Liver (tissue), 3 donors: ENCODE measurements around the gene RER1.

Experiments used
- SP1 ChIP-seq: IDR thresholded peaks from 2 replicates; pipeline ENCODE4 v1.6.1; 2018; ENCODE audit warnings: antibody characterized with exemption, mild to moderate bottlenecking
- TAF1 ChIP-seq: conservative IDR thresholded peaks from 2 replicates; pipeline ENCODE4 v1.6.1; 2016; ENCODE audit warnings: antibody characterized with exemption, mild to moderate bottlenecking
- TF ChIP-seq, protein P1 (sequence below): fragments of 150-350 bp; IDR thresholded peaks from 2 replicates; pipeline ENCODE4 v1.5.1; 2017; ENCODE audit warnings: improper control_type of control experiment, low read depth, low read length; ENCODE audit not compliant: missing input control
- TF ChIP-seq, protein P2 (sequence below): IDR thresholded peaks from 2 replicates; pipeline ENCODE4 v1.6.1; 2016; ENCODE audit warnings: antibody characterized with exemption
- donor health status: healthy.
- donor health status: healthy.

DNA sequence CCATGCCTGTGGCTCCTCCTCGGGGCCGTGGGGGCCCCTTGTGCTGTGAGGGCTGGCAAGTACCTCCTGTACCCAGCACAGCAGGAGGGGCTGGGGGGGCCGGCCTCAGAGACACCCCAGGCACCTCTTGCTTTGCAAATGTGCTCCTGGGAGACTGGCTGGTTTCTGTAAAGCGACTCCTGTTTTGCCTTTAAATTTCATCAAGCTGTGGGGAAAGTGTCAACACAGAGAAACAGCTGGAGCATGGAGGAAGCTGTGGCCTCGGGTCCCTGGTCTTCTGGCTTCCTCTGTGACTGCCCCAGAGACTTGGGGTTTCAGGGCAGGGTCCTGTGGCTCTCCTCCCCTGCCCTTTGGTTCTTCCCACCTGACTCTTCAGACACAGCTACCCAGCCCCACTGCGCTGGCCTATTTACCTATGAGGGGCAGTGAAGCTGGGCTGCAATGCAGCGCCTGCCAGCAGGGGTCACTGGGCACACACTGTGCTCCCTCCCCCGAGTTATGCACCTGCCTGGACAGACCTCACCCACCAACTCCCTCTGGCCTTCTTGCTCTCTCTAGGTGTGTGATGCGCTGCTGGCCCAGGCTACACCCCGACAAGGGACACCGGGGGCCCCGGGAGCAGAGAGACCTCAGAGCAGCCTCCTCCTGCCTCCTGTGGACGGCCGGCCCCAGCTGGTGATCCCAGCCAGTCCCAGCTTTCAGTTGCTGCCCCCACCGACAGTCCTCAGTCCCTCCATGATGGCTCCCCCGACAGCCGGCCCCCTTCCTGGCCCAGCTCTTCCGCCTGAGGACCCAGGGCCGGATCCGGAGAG is 38.3 kb downstream of the RER1 start:
- TF ChIP-seq, protein P1, sequence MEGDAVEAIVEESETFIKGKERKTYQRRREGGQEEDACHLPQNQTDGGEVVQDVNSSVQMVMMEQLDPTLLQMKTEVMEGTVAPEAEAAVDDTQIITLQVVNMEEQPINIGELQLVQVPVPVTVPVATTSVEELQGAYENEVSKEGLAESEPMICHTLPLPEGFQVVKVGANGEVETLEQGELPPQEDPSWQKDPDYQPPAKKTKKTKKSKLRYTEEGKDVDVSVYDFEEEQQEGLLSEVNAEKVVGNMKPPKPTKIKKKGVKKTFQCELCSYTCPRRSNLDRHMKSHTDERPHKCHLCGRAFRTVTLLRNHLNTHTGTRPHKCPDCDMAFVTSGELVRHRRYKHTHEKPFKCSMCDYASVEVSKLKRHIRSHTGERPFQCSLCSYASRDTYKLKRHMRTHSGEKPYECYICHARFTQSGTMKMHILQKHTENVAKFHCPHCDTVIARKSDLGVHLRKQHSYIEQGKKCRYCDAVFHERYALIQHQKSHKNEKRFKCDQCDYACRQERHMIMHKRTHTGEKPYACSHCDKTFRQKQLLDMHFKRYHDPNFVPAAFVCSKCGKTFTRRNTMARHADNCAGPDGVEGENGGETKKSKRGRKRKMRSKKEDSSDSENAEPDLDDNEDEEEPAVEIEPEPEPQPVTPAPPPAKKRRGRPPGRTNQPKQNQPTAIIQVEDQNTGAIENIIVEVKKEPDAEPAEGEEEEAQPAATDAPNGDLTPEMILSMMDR: no peak
- TF ChIP-seq TAF1 (no peak), SP1 (no peak)
- TF ChIP-seq, protein P2, sequence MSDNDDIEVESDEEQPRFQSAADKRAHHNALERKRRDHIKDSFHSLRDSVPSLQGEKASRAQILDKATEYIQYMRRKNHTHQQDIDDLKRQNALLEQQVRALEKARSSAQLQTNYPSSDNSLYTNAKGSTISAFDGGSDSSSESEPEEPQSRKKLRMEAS: no peak
